GM18508 (cell line): Measurements from ENCODE around the gene TXNDC2.
"Not testable (repeated sequence)": the region's sequence is repeated elsewhere in the genome, so short reads cannot be mapped to it uniquely, and the experiment has no call there.

ENCODE experiments used
- ATAC-seq: cut with Tn5 transposase; IDR thresholded peaks from one replicate; pipeline ENCODE4 v1.9.1; 2021; ENCODE audit warnings: moderate number of reproducible peaks; ENCODE audit not compliant: insufficient read depth, unreplicated experiment

TXNDC2 gene

DNA sequence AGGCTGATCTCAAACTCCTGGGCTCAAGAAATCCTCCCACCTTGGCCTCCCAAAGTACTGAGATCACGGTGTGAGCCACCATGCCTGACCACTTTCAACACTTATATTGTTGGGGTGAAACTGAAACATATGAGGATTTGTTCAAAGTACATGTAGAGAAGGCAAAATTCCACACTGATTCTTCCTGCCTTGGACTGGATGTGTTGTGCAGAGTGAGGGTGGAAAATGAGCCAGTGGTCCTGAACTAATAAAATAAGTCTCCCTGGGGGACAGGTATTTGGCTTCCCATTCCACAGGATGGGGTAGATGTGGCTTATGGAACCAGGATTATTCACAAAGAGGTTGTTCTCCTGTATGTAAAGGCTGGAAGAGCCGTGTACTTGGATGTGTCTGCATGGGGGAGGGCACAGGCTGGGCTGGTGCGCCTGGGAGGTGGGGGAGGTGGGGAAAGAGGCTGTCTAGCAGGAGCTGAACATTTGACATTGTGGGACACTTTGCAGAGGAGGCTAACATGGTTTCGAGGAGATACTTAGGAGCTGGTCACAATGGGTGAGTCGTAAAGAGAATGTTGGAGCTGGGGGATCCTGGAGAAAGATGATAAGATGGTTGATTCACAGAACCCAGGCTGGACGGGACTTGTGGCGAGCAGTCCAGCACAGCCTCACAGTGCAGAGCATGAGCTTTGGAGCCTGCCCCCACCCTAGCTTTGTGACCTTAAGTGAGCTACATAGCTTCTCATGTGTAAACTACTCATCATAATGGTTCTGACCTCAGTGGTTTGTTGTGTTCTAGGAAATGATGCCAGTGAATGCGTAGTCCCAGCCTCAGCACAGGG is at the start of gene TXNDC2:
Gene TXNDC2, plus strand, starts transcription at position 804 of the 835 bp plus-strand sequence. CDS start 708 bp downstream, outside the sequence.
- no peak for ATAC-seq

DNA sequence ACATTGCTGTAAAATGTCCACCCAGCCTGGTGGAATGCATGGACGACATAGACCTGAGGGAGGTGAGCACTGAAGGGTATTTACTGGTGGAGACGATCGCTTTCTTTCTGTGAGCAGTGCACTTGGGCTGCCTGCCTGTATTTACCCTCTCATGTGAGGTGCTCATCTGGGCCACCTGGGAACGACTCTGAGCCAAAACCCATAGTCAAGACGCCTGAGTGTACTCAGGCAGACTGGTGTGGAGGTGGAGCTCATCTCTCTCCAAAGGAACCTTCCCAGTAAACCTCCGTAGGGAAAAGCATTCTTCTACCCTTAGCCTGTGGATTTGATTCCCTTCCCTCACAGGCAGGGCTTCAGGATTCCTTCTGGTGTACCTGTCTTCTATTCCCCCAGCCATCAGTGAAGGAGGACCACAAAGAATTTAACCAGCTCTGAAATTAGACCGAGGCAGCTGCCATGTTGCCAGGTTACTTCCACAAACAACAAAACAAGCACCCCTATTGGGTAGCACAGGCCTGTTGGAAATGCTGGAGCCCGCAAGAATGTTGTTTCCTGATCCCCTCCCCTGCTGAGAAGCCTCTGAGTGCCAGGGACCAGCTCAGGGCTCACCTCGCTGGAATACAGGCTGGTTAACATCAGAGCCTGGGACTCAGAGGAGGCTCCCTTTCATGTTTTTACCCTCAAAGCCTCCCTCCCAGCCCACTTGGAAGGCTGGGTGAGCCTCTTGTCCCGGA is 47.5 kb upstream of the TXNDC2 start:
- no peak for ATAC-seq

DNA sequence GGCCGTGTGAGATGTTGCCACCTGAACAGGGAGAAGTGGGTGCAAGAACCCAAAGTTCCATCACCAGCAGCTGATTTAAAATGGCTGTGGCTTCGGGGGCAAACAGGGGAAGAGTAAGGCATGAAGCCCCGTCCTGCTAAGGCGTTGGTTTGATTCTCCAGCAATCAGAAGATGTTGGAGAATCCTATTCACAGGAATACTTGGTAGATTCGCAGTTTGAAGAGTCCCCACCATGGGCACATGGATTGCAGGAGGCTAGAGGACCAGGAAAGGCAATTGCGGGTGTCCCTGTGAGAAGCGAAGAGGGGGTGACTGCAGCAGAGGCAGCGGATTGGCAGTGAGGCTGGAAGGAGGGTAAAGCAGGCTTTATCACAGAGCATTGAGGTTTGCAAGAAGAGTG is 46.6 kb upstream of the TXNDC2 start:
- no peak for ATAC-seq

DNA sequence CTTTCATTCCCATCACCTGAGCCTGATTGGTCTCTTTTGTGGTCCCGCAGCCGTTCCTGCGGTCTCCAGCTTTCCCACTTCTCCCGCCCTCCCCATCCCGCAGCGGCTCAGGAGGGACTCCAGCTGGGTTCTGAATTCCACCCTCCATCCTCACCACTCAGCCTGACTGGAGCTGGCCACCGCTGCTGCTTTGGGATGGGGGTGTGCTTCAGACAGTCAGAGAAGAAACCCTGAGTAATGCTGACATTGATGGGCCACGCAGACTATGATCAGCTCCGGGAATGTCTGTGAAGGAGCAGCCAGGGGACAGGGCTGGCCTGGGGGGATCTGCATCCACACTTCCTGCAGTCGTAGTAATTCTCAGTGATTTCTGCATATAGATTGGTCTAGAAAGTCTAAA is 45.9 kb upstream of the TXNDC2 start:
- no peak for ATAC-seq

DNA sequence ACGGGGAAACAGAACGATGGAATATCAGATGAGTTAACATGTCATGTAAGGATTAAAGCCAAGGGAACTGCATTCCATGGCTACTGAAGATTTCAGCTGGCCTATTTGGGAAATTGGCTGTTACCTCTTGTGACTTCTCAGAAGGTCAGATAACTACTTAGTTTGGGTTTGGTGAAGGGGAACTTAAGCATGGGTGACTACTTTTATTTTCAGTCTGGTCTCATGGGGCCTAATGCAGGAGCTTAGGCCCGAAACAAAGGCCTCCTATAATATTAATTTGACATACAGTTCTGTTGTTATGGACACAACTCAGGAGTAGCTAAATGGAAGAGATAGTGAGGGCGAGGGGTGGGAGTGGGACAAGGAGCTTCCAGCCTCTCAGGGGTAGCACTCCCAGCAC is 44.0 kb upstream of the TXNDC2 start:
- no peak for ATAC-seq

DNA sequence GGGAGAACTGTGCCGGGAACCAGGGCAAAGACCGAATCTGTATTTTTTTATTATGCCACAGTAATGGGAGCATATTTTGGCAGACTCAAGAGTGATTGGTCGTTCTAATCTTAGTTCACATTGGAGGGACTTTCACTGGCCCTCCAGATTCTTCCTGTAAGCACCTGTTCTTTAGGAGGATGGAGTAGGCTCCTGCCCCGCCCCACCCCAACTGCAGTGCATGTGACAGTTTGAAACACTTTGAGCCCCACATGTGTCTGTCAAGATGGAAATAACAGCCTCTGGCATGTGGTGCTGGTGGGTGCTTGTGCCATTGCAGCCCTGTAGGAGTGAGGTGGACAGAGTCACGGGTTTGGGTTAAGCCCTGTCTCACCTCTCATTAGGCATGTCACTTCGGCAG is 43.3 kb upstream of the TXNDC2 start:
- no peak for ATAC-seq

DNA sequence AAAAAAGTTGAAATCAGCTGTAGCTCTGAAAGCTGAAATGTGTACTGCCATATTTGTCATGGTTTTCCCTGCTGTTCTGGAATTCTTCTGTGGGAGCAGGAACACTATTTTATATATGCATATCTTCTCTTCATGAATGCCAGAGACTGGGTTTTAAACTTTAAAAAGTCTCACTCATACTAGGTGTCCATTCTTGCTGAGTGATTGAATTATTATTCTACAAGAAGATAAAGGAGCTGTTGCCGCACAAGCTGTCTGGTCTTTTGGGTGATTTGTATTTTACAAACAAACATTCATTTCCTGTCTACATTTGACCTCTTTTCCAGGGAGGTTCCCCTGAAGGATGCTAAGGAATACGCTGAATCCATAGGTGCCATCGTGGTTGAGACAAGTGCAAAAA is 40.5 kb upstream of the TXNDC2 start:
- ATAC-seq = no peak

DNA sequence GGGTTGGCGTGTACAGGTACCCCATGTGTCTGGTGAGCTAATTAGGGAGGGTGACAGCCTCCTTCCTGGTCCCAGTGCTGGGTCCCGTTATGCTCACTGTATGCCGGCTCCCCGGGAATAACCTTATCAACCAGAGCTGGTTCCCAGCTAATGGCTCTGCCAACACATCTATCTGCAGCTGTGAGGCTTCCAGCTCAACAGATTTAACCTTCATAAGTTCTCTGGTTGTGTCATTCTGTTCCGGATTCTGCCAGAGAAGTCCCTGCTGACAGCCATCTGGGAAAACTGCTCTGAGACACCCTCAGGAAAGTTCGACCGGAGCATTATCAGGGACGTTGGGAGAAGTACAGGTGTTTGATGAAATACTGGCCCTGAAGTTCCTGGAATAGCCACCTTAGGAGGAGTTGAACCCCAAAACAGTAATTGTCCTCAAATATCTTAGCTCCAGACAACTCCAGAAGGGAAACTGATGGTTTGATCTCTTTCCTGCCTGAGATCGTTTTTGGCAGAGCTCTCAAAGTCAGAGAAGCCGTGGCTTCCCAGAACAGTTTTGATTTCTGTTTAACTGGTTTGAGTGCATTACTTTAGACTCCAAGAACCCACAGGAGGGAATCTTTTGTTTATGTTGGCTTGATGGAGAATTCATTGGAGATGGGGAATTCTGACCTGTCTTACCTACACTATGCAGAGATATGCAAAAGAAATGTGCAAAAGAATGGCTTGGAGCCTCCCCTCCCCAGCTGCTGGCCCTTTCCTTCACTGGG is 39.4 kb upstream of the TXNDC2 start:
- no peak for ATAC-seq

DNA sequence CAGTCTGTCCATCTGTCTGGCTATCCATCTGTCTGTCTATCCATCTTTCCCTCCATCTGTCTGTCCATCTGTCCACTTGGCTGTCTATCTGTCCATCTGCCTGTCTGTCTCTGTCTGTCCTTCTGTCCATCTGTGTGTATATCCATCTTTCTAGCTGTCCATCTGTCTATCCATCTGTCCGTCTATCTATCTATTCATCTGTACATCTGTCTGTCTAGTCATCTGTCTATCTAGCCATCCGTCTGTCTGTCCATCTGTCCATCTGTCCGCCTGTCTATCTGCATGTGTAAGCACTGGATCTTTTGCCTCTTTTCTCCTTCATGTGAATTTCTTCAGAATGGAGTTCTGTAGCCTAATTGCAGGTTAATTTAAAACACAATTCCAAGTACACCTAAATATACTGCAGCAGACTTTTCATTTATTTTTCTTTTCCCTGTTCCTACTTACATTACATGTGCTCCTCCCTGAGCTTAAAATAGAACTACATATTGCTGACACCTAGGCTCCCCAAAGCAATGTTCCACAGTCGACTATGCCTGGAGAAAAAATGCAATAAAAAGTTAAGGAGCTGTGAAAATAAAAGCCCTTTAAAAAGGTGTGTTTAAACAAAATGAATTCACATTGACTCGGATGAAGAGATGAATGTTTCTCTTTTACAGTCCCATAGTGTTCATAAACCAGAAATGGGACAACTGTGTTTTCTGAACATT is 37.4 kb upstream of the TXNDC2 start:
- no peak for ATAC-seq

DNA sequence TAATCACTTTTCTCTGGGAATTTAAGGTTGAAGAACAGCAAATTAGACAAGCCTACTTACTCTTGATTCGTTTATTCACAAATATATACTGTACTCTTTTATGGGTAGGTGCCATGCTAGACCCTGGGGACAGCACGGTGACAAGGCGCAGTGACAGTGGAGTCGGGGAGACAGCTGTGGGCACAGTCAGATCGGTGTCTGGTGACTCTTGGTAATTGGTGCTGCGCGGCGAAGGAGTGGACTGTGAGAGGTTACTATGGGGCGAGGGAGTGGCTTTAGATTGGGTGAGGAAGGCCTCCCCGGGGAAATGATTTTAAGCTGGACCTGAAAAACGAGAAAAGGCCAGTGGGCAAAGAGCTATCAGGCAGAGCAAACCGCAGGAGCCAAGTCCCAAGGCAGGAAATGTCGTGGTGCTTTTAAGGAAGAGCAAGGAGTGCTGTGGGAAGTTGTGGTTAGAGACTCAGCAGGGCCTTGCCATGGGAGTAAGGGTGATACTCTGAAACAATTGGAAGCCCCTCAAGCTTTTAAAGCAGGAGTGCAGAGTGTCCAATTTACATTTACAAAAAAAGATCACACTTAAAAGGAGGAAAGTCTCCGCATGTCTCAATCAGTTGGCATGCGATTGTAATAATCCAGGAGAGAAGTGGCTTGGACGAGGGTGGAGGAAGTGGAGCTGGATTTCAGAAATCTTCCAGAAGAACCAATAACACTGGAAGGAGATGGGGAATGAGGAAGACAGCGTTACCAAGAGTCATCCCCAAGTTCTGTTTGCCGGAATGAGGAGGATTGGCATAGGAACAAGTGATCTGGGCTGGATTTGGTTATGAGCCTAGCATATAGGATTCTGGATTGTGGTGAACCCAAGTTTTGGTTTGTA is 36.1 kb upstream of the TXNDC2 start:
- no peak for ATAC-seq

DNA sequence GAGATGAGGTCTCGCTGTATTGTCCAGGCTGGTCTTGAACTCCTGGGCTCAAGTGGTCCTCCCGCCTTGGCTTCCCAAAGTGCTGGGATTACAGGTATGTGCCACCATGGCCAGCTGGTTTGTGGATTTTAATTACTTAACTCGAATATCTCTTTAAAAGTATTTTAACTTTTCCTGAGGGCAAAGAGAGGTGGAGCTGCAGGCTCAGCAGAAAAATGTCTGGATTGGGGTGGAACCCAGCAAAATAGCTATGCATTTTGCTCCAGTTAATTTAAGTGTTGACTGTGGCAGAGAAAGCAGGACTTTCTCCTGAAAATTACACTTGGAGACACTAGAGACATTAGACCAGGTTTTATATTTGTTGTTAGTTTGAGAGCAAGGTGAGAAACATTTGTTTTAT is 35.5 kb upstream of the TXNDC2 start:
- no peak for ATAC-seq

DNA sequence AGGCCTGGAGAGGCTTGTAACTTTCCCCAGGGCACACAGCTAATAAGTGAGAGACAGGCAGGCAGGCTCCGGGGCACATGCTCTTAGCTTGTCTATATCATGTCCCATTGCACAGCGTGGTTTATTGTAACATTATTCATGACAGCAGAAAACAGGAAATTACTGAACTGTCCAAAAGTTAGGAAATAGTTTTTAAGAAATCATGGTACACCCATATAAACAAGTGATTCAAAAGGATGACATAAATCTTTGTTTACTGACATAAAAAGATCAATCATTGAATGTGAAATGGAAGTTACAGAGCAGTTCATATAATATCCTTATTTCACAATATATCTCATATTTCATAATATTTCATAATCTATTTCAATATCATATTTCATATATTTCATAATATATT is 34.3 kb upstream of the TXNDC2 start:
- no peak for ATAC-seq

DNA sequence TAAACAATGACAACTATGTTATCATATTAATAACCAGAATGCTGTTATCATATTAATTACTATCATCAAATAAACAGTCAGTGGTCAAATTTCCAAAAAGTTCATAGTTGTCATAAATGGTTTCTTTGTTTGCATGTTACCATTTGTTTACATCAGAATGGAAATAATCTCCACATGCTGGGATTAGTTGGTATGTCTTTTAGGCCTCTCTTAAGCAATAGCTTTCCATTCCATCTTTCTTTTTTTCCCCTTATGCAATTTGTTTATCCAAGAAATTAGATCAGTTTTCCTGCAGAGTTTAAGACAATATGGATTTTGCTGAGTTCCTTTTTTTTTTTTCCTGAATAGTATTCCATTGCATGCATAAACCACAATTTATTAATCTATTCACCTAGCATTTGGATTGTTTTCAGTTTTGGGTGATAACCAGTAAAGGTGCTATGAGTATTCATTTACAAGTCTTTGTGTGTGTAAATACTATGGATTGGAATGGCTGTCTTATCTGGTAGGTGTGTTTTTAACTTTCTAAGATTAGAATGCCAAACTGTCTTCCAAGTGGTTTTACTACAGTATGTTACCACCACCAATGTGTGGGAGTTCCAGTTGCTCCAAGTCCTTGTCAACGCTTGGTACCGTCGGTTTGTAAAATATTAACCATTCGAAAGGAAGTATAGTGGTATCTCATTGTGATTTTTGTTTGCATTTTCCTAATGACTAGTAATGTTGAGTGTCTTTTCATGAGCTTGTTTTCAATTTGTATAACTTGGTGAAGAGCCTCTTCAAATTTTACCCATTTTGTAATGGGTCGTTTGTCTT is 33.3 kb upstream of the TXNDC2 start:
- no peak for ATAC-seq

DNA sequence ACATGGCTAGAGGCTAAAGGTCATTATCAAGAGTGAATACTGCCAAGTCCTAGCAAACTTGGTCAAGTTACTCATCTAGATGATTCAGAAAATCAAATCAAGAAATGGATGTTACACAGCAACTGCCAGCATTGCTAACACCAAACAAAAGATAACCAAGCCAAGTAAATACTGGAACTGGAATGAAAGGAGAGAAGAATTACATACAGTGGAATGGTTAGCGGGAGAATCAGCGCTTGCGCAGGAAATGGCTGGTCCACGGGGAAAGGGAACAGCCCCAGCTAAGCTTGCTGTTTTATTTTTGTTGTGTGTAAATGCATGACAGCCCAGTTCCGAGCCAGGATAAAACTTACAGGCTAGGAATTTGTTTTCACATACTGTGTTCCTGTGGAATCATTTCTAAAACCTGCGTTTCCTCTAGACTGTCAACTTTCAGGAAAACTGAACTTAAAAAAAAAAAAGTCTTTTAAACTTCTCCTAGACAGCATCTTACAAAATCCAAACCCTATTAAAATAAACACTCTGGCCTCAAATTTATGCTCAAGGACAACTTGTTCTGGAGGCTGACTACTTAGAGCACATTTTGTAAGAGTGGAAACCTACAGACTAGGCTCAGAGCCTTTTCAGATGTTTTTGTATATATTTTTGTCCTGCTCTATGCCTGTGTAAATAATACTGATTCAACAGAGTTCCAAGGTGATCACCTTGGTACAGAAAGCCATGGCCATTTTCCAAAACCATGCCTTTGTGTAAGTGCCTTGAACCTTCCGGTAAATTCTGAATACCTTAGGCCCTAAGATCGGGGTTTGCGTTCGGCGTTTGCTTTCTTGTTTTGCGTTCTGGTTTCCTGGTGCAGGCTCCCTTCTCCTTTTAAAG is 30.7 kb upstream of the TXNDC2 start:
- ATAC-seq = no peak

DNA sequence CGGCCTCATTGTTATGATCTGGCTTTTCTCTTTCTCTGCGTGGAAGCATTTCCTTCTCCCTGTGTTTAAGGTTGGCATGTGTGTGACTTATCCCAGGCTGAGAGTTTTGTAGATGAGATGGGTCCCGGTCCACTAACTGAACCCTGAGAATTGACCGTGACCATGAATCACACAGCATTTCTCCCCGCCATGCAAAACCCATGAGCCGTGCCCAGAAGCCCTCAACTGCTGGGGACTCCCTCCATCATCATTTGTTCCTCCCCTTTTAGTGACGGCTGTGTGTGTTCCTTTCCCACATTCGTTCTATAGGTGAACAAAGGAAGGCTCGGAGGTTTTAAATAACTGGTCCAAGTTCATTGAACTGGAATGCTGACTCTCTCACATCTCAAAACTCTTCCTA is 30.1 kb upstream of the TXNDC2 start:
- ATAC-seq = no peak

DNA sequence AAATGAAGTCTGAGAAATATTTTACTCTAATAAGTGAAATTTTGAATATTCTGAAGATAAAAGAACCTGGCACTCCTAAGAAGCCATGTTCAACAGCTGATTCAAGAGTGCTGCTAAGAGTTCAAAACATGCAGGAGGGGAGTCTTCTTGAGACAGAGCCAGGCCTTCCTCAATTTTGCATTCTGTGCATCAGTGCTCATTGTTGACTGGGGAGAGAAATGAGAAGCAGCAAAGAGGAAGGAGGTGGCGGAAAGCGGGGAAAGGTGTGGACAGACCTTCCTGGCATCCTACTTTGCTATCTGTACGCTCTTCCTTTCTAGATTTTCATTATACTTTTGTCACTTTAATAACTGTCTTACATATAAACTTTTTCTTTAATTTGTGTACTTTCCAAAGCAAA is 29.7 kb upstream of the TXNDC2 start:
- ATAC-seq = no peak

DNA sequence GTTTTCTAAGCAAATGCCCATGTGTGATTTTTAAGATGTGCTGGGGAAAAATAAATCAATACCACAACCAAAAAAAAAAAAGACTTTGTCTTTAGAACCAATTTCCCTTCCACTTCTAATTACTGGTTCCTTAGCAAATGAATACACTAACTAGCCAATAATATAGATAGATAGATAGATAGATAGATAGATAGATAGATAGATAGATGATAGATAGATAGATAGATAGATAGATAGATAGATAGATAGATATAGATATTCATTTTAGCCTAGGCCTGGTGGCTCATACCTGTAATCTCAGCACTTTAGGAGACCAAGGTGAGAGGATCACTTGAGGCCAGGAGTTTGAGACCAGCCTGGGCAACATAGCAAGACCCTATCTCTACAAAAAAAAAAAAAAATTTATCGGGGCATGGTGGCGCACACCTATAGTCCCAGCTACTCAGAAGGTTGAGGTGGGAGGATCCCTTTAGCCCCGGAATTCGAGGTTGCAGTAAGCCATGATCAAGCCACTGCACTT is 28.2 kb upstream of the TXNDC2 start:
- not testable (repeated sequence) for ATAC-seq
